Heart left ventricle (tissue), 16 donors: Measurements from ENCODE around the gene C2CD4A. TPM values are rescaled to one million over a fixed set of nuclear protein-coding genes. Genes with fewer than 3 reads are reported as not detected.

Experiments
- ATAC-seq, 4 donors: fragments of 200-7000 bp; cut with Tn5 transposase; one replicate each; pipeline ENCODE4 v1.9.1; 2020 to 2022; ENCODE audit warnings: moderate library complexity in 4 of 4, mild to moderate bottlenecking in 3 of 4, moderate number of reproducible peaks in 1 of 4
- DNase-seq, 5 donors: peaks; one replicate each; pipeline ENCODE4 v3.0.0-alpha.2; 2020
- H3K27ac ChIP-seq, 12 donors: fragments of 200-600 bp; sonication (generic) in 4 of 12; one replicate each; pipeline versions ENCODE4 v1.5.0 to v1.8.0; 2016 to 2022; ENCODE audit warnings: mild to moderate bottlenecking in 2 of 12
- H3K27me3 ChIP-seq, 9 donors: fragments of 200-600 bp; sonication (generic) in 2 of 9; one replicate each; pipeline versions ENCODE4 v1.5.1 to v1.8.0; 2016 to 2022; ENCODE audit warnings: mild to moderate bottlenecking in 3 of 9
- H3K36me3 ChIP-seq, 9 donors: fragments of 200-600 bp; sonication (generic) in 2 of 9; one replicate each; pipeline versions ENCODE4 v1.5.0 to v1.8.0; 2018 to 2022; ENCODE audit warnings: mild to moderate bottlenecking in 2 of 9
- H3K4me1 ChIP-seq, 12 donors: fragments of 200-600 bp; sonication (generic) in 4 of 12; one replicate each; pipeline versions ENCODE4 v1.5.0 to v1.8.0; 2016 to 2022; ENCODE audit warnings: mild to moderate bottlenecking in 3 of 12
- H3K4me3 ChIP-seq, 12 donors: fragments of 200-600 bp; sonication (generic) in 4 of 12; one replicate each; pipeline versions ENCODE4 v1.5.0 to v1.8.0; 2017 to 2022; ENCODE audit warnings: mild to moderate bottlenecking in 9 of 12, moderate library complexity in 4 of 12
- H3K9me3 ChIP-seq, 12 donors: fragments of 200-600 bp; sonication (generic) in 4 of 12; one replicate each; pipeline versions ENCODE4 v1.5.0 to v1.8.0; 2016 to 2022; ENCODE audit warnings: mild to moderate bottlenecking in 1 of 12
- POLR2A ChIP-seq, 2 donors: fragments of 450-650 bp; IDR thresholded peaks; one replicate each; pipeline ENCODE4 v1.6.1; 2017; ENCODE audit warnings: antibody characterized with exemption in 2 of 2, mild to moderate bottlenecking in 2 of 2, moderate library complexity in 2 of 2
- WGBS, 4 donors: extraction: QIAGEN DNeasy Blood & Tissue Kit in 2 of 4; methylation state at CpG; one replicate each; pipeline versions ENCODE4 v1.1.5 to v1.1.7; 2013 to 2018; 5-methylcytosine and 5-hydroxymethylcytosine counted together
- intact Hi-C, 10 donors: fragments of 100-400 bp; cut with DNase I; formaldehyde crosslinking; loops; one replicate each; pipeline versions ENCODE4 v1.11.1 to v1.14.2; 2022
- polyA plus RNA-seq, 2 donors: library from polyadenylated mRNA; stranded (reverse); fragments of 200-250 nt; gene quantifications; one replicate each; pipeline ENCODE4 v1.2.3, GENCODE V29; 2013
- total RNA-seq, 9 donors: library from RNA; depleted of rRNA in 2 of 9; stranded (reverse); fragments of >200 nt in 2 of 9; fragmentation: NEBNext Ultra II Directional in 3 of 9; extraction: Animal tissue kit (Norgen Biotek cat#: 25700) in 3 of 9; gene quantifications; one replicate each; pipeline versions ENCODE4 v1.1.0 to v1.2.4, GENCODE V29; 2016 to 2023
- TF ChIP-seq, protein P1 (sequence below), 12 donors: fragments of 200-600 bp; sonication (generic) in 4 of 12; IDR thresholded peaks; one replicate each; pipeline versions ENCODE4 v1.5.0 to v1.8.0; 2018 to 2022; ENCODE audit warnings: antibody characterized with exemption in 12 of 12, mild to moderate bottlenecking in 5 of 12
- donor health status: ischemic (EF 13 %, LVEDD 7.1; RV severe dilation, severe dysfunction).
- donor health status: healthy with polysubstance abuse.
- donor health status: DM: no; HTN: yes; CAD: no.
- donor health status: DM: no; HTN: no; CAD: no.
- donor health status: ischemic (EF 25% LVEDD 6.9; RV normal size, moderate dysfunction).
- donor health status: ischemic (EF 25% LVEDD 5.7; RV mildly dilated, moderate dysfunction).
- donor health status: healthy.
- donor health status: DM: yes; HTN: yes; CAD: no.
- donor health status: ischemic (EF 35%, LVEDD 5.7; RV mildly dilated, moderate dysfunction).
- donor health status: nonischemic (EF 11% LVEDD 7.7; RV severe dilation, severe dysfunction).
- donor health status: DM: yes; HTN: yes; CAD: no.
- donor health status: PGD.
- donor health status: ischemic (EF 29% LVEDD 5.4; RV normal size, mild dysfunction).
- donor health status: nonischemic (EF 23%, LVEDD 6.1; RV moderate dilation, normal function).

The C2CD4A gene
- total and polyA plus RNA-seq, 11 donors = 0.04 TPM; not detected in 10

DNA sequence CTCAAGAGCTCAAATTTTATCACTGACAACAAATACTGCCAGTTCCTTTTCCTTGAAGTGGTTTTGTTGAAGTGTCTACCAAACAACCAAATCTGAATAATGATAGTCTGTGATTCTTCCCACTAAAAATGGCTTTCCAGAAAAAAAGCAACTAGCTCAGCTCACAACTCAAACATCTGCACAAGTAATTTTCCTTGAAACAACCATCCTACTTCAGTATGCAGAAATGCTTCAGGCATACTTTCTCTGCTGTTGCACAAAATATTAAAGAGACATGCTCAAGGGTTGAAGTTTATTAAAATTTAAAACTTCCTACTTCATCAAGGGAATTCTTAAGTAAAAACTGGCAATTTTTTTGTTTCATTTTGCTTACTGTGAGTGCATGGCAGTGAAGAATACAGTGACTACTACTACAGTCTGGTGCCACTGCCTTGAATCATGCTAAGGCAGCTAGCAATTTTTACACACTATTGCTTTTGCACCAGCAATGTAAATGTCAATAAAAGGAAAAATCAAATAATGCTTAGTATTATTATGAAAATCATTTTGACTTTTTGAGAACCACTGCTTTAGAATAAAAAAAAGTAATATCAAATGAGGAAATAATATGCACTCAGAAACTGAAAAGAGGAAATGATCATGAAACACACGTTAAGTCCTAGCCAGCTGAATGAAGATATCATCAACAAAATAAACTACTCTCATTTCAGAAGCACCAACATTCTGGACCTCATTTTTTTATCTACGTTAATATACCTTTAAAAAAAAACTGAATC lies 40.1 kb upstream of the C2CD4A start:
- Histone ChIP-seq H3K9me3 (no peaks in the 10 kb centered on the region), H3K4me1 (peaks cover 0 to 13% (median 0%) of the 10 kb centered on the region in 12 donors), H3K27me3 (no peaks in the 10 kb centered on the region), H3K27ac (no peak overlapping the region), H3K36me3 (peaks cover 0 to 56% (median 34%) of the 10 kb centered on the region in 9 donors), H3K4me3 (no peak overlapping the region)
- TF ChIP-seq, protein P1, sequence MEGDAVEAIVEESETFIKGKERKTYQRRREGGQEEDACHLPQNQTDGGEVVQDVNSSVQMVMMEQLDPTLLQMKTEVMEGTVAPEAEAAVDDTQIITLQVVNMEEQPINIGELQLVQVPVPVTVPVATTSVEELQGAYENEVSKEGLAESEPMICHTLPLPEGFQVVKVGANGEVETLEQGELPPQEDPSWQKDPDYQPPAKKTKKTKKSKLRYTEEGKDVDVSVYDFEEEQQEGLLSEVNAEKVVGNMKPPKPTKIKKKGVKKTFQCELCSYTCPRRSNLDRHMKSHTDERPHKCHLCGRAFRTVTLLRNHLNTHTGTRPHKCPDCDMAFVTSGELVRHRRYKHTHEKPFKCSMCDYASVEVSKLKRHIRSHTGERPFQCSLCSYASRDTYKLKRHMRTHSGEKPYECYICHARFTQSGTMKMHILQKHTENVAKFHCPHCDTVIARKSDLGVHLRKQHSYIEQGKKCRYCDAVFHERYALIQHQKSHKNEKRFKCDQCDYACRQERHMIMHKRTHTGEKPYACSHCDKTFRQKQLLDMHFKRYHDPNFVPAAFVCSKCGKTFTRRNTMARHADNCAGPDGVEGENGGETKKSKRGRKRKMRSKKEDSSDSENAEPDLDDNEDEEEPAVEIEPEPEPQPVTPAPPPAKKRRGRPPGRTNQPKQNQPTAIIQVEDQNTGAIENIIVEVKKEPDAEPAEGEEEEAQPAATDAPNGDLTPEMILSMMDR (IDR thresholded peaks at IDR 0.05) = no peak
- TF ChIP-seq POLR2A (IDR thresholded peaks at IDR 0.05) = no peak
- no peak for DNase-seq
- no peak for ATAC-seq
- intact Hi-C loops = loop anchor here in 1 of 10 donors (10.0 kb wide), 1 partner anchor 58 kb away; no protein-coding TSS in a partner anchor
- WGBS, 4 donors = 53 to 73% (median 64%) methylated on average over 2 of the region's 2 CpGs

DNA sequence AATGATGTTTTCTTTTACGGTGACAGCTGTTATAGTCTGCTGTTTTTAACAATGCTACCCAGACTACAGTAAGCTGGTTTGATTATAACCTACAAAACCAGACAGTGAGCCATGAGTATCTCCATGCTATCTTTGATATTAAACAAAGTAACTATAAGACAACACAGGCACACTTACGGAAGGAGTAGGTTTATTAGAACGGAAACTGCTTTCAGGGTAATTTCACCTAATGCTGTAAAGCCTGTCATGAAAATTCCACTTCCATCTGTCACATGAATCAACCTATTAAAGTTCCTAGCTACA lies 39.6 kb upstream of the C2CD4A start:
- 78 to 89% (median 79%) methylated on average over 3 of the region's 3 CpGs for WGBS, 4 donors
- Histone ChIP-seq H3K9me3 (no peaks in the 10 kb centered on the region), H3K27ac (no peak overlapping the region), H3K27me3 (no peaks in the 10 kb centered on the region), H3K4me3 (no peak overlapping the region), H3K4me1 (peaks cover 0 to 13% (median 0%) of the 10 kb centered on the region in 12 donors), H3K36me3 (peaks cover 0 to 56% (median 28%) of the 10 kb centered on the region in 9 donors)
- DNase-seq (no peak), ATAC-seq (no peak)
- TF ChIP-seq POLR2A (IDR thresholded peaks at IDR 0.05) = no peak
- TF ChIP-seq, protein P1 (IDR thresholded peaks at IDR 0.05) = no peak
- intact Hi-C loops = loop anchor here in 1 of 10 donors (10.0 kb wide), 1 partner anchor 58 kb away; no protein-coding TSS in a partner anchor

DNA sequence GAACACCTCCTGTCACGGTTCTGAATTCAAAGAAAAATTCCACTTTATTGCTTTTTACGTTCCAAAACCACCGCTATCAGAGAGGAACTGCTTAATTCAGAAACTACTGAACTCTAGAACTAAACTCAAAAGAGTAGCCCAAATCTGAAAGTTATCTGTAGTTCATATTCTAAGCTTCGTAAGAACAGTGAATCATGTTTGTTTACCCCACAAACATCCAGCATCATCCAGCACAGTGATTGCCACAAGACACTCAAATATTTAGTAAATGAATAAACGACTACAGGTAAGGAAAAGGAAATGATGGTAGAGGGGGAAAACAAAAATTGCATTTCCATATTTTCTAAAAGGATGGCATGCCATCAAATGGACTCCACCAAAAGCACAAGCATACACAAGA lies 38.9 kb upstream of the C2CD4A start:
- intact Hi-C loops = loop anchor here in 1 of 10 donors (10.0 kb wide), 1 partner anchor 57 kb away; no protein-coding TSS in a partner anchor
- 88 to 92% (median 90%) methylated on average over 5 of the region's 5 CpGs for WGBS, 4 donors
- H3K9me3 ChIP-seq = no peaks in the 10 kb centered on the region
- DNase-seq = no peak
- no peak overlapping the region for H3K27ac ChIP-seq
- H3K36me3 ChIP-seq = peaks cover 0 to 56% (median 26%) of the 10 kb centered on the region in 9 donors
- ATAC-seq = no peak
- TF ChIP-seq, protein P1 (IDR thresholded peaks at IDR 0.05) = no peak
- no peak for TF ChIP-seq POLR2A (IDR thresholded peaks at IDR 0.05)
- H3K4me1 ChIP-seq = peaks cover 0 to 13% (median 0%) of the 10 kb centered on the region in 12 donors
- no peaks in the 10 kb centered on the region for H3K27me3 ChIP-seq
- H3K4me3 ChIP-seq = no peak overlapping the region

DNA sequence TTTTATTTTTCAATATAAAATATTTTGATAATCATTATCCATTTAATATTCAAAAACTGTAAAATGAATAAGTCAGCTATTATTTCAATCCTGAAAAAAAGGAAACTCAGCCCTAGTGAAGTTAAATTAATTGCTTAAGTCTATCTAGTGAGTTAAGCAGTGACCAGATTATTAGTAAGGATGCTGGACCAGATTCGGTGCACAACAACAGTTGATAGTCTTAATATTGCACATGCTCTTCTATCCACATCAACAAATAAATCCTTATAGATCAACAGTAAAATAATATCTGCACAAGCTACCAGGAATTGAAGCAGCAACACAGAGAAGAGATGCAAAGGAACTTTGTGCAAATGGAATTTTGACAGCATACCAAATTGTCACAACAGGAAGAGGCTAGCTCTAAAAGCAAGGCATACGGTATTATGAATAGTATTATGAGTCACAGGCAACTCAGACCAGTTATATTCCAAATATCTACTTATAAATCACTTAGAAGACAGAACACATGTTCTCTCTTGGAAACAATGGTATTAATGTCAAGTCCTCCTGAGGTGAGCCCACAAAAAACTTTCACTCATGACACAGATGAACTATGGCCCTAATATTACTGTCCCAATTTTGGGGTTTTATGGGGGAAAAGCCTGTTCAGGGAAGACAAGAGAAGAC lies 31.4 kb upstream of the C2CD4A start:
- intact Hi-C loops = no loop called here
- peaks cover 0 to 5% (median 0%) of the 10 kb centered on the region in 12 donors for H3K9me3 ChIP-seq
- H3K4me3 ChIP-seq = no peak overlapping the region
- TF ChIP-seq POLR2A (IDR thresholded peaks at IDR 0.05) = no peak
- TF ChIP-seq, protein P1 (IDR thresholded peaks at IDR 0.05) = no peak
- no peaks in the 10 kb centered on the region for H3K27me3 ChIP-seq
- DNase-seq (no peak), ATAC-seq (peak in 2 of 4 donors; percentile 41 to 47)
- peaks cover 0 to 62% (median 50%) of the 10 kb centered on the region in 9 donors for H3K36me3 ChIP-seq
- WGBS, 4 donors = 39 to 58% (median 47%) methylated on average over 2 of the region's 2 CpGs
- H3K27ac ChIP-seq = no peak overlapping the region
- H3K4me1 ChIP-seq = peaks cover 0 to 15% (median 5%) of the 10 kb centered on the region in 12 donors
